ENCODE data around the gene MAP3K13.

GRCh38 chr3:185409957-185410356 lies 47.0 kb downstream of the MAP3K13 start:
- no peak for TF ChIP-seq POLR2AphosphoS5 (IDR thresholded peaks at IDR 0.05; ENCODE audit: borderline replicate concordance, low read depth, low read length)
- no peak for TF ChIP-seq EZH2 (IDR thresholded peaks at IDR 0.05)
- no peak for TF ChIP-seq FOXP2 (optimal IDR thresholded peaks at IDR 0.05; ENCODE audit: control extremely low read depth, extremely low read length, insufficient read depth)
